Measurements from ENCODE around the gene EPN3. TPM values are rescaled to one million over a fixed set of nuclear protein-coding genes. Genes with fewer than 3 reads are reported as not detected.

Gene EPN3
- polyA plus RNA-seq, 1 of the 3 experiments (the other 2 are of a cell fraction), result 0.05 TPM

DNA sequence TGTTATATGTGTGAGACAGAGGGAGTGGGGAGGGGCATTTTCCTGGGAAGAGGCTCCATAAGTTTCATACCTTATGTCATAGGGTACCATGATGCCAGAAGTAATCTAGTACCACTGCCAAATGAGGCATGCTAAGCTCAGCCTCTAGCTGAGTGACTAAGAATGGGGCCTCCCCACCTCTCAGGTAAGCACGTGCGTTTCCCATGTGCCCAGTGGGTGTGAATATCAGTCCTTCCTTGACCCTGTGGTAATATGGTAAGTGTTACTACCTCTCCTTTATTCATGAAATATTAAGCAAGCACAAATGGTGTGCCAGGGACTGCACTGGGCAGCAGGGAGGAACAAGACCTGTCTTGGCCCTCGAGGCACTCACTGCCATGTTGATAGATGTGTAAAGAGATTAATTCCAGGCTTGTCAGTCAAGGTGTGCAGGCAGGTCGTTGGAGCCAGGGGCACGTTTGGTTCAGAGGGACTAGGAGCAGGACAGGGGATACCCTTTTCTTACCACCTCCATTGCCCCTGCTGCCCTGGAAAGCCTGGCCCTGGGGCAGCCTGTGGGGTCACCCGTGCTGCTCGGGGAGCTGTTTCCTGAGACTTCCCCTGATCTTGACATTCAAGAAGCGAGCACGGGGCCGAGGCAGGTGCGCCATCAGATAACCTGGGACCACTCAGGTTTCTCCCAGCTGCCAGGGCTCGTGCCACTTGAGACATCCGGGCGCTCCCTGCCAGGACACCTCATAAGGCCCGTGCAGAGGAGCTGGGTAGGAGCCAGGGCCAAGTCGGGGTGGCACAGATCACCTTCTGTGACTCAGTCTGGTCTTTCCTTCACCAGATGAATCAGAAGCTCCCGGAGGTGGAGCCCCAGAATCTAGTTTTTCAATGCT, 45.1 kb upstream of the EPN3 start (continued):
- TF ChIP-seq, protein P1, sequence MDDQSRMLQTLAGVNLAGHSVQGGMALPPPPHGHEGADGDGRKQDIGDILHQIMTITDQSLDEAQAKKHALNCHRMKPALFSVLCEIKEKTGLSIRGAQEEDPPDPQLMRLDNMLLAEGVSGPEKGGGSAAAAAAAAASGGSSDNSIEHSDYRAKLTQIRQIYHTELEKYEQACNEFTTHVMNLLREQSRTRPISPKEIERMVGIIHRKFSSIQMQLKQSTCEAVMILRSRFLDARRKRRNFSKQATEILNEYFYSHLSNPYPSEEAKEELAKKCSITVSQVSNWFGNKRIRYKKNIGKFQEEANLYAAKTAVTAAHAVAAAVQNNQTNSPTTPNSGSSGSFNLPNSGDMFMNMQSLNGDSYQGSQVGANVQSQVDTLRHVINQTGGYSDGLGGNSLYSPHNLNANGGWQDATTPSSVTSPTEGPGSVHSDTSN (IDR thresholded peaks at IDR 0.05), result no peak

DNA sequence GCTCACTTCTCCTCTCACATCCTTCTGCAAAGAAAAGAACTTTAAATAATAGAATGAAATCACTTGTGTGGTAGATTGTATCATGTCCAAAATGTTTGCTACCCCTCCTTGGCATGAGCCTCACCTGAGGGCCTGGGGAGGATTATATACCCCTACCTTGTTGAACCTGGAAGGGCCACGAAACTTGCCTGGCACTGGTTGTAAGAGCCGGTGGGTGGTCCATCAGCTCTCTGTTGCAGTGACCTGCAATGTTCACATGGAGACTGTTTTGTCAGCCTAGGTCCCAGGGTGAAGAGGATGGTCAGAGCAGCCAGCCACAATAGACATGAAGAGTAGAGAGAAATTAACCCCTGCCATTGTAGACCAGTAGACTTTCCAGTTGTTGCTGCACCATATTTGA, 43.7 kb upstream of the EPN3 start:
- H3F3A ChIP-seq (replicated peaks; ENCODE audit: insufficient read depth), result peaks cover 4% of the 10 kb centered on the region
- H3K36me3 ChIP-seq (replicated peaks in 1 of 2; ENCODE audit: control insufficient read depth in 1 of 2, insufficient read depth in 2 of 2, low read length in 1 of 2), result peaks cover 15 to 23% of the 10 kb centered on the region in 2 experiments
- H4K20me1 ChIP-seq (ENCODE audit: insufficient read depth), result no peaks in the 10 kb centered on the region
- H3K79me2 ChIP-seq (ENCODE audit: insufficient read depth), result no peaks in the 10 kb centered on the region
- TF ChIP-seq YY1 (IDR thresholded peaks at IDR 0.05; ENCODE audit: low read depth), result no peak
- no peak for TF ChIP-seq FOXM1 (IDR thresholded peaks at IDR 0.05; ENCODE audit: low read depth)
- TF ChIP-seq, protein P2, sequence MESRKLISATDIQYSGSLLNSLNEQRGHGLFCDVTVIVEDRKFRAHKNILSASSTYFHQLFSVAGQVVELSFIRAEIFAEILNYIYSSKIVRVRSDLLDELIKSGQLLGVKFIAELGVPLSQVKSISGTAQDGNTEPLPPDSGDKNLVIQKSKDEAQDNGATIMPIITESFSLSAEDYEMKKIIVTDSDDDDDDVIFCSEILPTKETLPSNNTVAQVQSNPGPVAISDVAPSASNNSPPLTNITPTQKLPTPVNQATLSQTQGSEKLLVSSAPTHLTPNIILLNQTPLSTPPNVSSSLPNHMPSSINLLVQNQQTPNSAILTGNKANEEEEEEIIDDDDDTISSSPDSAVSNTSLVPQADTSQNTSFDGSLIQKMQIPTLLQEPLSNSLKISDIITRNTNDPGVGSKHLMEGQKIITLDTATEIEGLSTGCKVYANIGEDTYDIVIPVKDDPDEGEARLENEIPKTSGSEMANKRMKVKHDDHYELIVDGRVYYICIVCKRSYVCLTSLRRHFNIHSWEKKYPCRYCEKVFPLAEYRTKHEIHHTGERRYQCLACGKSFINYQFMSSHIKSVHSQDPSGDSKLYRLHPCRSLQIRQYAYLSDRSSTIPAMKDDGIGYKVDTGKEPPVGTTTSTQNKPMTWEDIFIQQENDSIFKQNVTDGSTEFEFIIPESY (IDR thresholded peaks at IDR 0.05; ENCODE audit: borderline replicate concordance, low read depth), result no peak
- TF ChIP-seq JUND (IDR thresholded peaks at IDR 0.05), result no peak
- no peak for TF ChIP-seq NFIC (IDR thresholded peaks at IDR 0.05; ENCODE audit: borderline replicate concordance)
- TF ChIP-seq GATA2 (CRISPR knock-in tag; IDR thresholded peaks at IDR 0.05), result no peak
- no peak for TF ChIP-seq GABPA (IDR thresholded peaks at IDR 0.05; ENCODE audit: low read depth)
- TF ChIP-seq TAF1 (IDR thresholded peaks at IDR 0.05; ENCODE audit: borderline replicate concordance, low read depth, low read length), result no peak
- TF ChIP-seq FOSL2 (IDR thresholded peaks at IDR 0.05; ENCODE audit: borderline replicate concordance, low read depth), result no peak
- no peak for TF ChIP-seq EP300 (IDR thresholded peaks at IDR 0.05; ENCODE audit: borderline replicate concordance in 1 of 2, low read depth in 1 of 2, low read length in 1 of 2)
- TF ChIP-seq, protein P3, sequence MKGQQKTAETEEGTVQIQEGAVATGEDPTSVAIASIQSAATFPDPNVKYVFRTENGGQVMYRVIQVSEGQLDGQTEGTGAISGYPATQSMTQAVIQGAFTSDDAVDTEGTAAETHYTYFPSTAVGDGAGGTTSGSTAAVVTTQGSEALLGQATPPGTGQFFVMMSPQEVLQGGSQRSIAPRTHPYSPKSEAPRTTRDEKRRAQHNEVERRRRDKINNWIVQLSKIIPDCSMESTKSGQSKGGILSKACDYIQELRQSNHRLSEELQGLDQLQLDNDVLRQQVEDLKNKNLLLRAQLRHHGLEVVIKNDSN (IDR thresholded peaks at IDR 0.05; ENCODE audit: borderline replicate concordance, low read depth), result no peak
- no peak for TF ChIP-seq SMC3 (IDR thresholded peaks at IDR 0.05; ENCODE audit: low read depth, low read length)
- TF ChIP-seq RFX5 (IDR thresholded peaks at IDR 0.05; ENCODE audit: low read length), result no peak
- TF ChIP-seq RAD21 (IDR thresholded peaks at IDR 0.05; ENCODE audit: low read length), result no peak
- no peak for TF ChIP-seq RCOR1 (IDR thresholded peaks at IDR 0.05; ENCODE audit: low read length)
- no peak for TF ChIP-seq EZH2phosphoT487 (IDR thresholded peaks at IDR 0.05; ENCODE audit: borderline replicate concordance, low read depth)
- TF ChIP-seq TCF12 (IDR thresholded peaks at IDR 0.05), result no peak
- TF ChIP-seq, protein P1 (IDR thresholded peaks at IDR 0.05), result no peak
- no peak for TF ChIP-seq NRF1 (IDR thresholded peaks at IDR 0.05; ENCODE audit: low read depth, low read length)
- ChIA-PET CTCF (interaction anchor here (3.2 to 9.8 kb wide), 2 partner anchors 10 to 13 kb away, joined by 24 to 183 read pairs; no protein-coding TSS in a partner anchor), POLR2A (no interaction called here)
- no peaks in the 10 kb centered on the region for H3K9me3 ChIP-seq
- H3K4me3 ChIP-seq (ENCODE audit: low read depth in 2 of 2, low read length in 1 of 2), result no peak overlapping the region
- no peaks in the 10 kb centered on the region for H3K9me2 ChIP-seq
- peaks cover 0 to 8% of the 10 kb centered on the region in 2 experiments; a peak in 2 of 4 replicates for H3K4me1 ChIP-seq (ENCODE audit: control insufficient read depth in 1 of 2, insufficient read depth in 2 of 2, low read depth in 1 of 2, low read length in 1 of 2)
- H3K27me3 ChIP-seq (ENCODE audit: insufficient read depth), result no peaks in the 10 kb centered on the region
- H3K9ac ChIP-seq, result no peak overlapping the region
- no peak overlapping the region for H3K4me2 ChIP-seq
- no peak for DNase-seq
- 85% methylated on average over 2 of the region's 2 CpGs for WGBS (ENCODE audit: low lambda C conversion rate)
- H2AFZ ChIP-seq (ENCODE audit: low read depth), result no peak overlapping the region
- H3K27ac ChIP-seq (ENCODE audit: low read depth in 2 of 2, low read length in 1 of 2), result no peak overlapping the region
